Measurements from ENCODE around the gene GADD45GIP1.

Gene GADD45GIP1

GRCh38 chr19:12974301-12975220 is 17.5 kb upstream of the GADD45GIP1 start:
- DNase-seq (ENCODE audit: extremely low read depth, low read depth) = no peak

GRCh38 chr19:12973236-12973635 is 16.2 kb upstream of the GADD45GIP1 start:
- DNase-seq (ENCODE audit: extremely low read depth, low read depth) = no peak
- TF ChIP-seq CTCF (IDR thresholded peaks at IDR 0.05; ENCODE audit: low read depth, low read length, missing control alignments) = no peak
- no peak overlapping the region for H3K4me3 ChIP-seq (replicated peaks; ENCODE audit: low read depth, low read length)

More at GRCh38 chr19:12974301-12975220, 17.5 kb upstream of the GADD45GIP1 start:
- TF ChIP-seq CTCF (IDR thresholded peaks at IDR 0.05; ENCODE audit: low read depth, low read length, missing control alignments) = no peak
- H3K4me3 ChIP-seq (replicated peaks; ENCODE audit: low read depth, low read length) = no peak overlapping the region

GRCh38 chr19:12970070-12970820 is 13.2 kb upstream of the GADD45GIP1 start:
- DNase-seq (ENCODE audit: extremely low read depth, low read depth) = no peak
- no peak for TF ChIP-seq CTCF (IDR thresholded peaks at IDR 0.05; ENCODE audit: low read depth, low read length, missing control alignments)
- no peak overlapping the region for H3K4me3 ChIP-seq (replicated peaks; ENCODE audit: low read depth, low read length)

GRCh38 chr19:12969292-12969988 is 12.4 kb upstream of the GADD45GIP1 start, which contains the start of gene DAND5:
DAND5 (plus strand) TSS chr19:12969576; CDS start chr19:12969661, 85 bp downstream.
- TF ChIP-seq CTCF (IDR thresholded peaks at IDR 0.05; ENCODE audit: low read depth, low read length, missing control alignments) = no peak
- no peak within 1 kb of the TSS for H3K4me3 ChIP-seq (replicated peaks; ENCODE audit: low read depth, low read length)
- no peak for DNase-seq (ENCODE audit: extremely low read depth, low read depth)

GRCh38 chr19:12967907-12968306 is 10.9 kb upstream of the GADD45GIP1 start:
- no peak for DNase-seq (ENCODE audit: extremely low read depth, low read depth)
- no peak overlapping the region for H3K4me3 ChIP-seq (replicated peaks; ENCODE audit: low read depth, low read length)
- no peak for TF ChIP-seq CTCF (IDR thresholded peaks at IDR 0.05; ENCODE audit: low read depth, low read length, missing control alignments)

GRCh38 chr19:12965812-12966135 is 8.8 kb upstream of the GADD45GIP1 start:
- TF ChIP-seq CTCF (IDR thresholded peaks at IDR 0.05; ENCODE audit: low read depth, low read length, missing control alignments) = no peak
- no peak overlapping the region for H3K4me3 ChIP-seq (replicated peaks; ENCODE audit: low read depth, low read length)
- no peak for DNase-seq (ENCODE audit: extremely low read depth, low read depth)
